HG02840 (cell line): ENCODE data around the gene DCLK2.

ENCODE experiments used
- ATAC-seq: cut with Tn5 transposase; IDR thresholded peaks from one replicate; pipeline ENCODE4 v1.9.1; 2021; ENCODE audit warnings: mild to moderate bottlenecking, moderate library complexity, moderate number of reproducible peaks; ENCODE audit not compliant: unreplicated experiment, low FRiP score

DCLK2 gene

GRCh38 chr4:150115851-150116250, 37.6 kb downstream of the DCLK2 start:
- no peak for ATAC-seq

GRCh38 chr4:150116506-150116905, 38.3 kb downstream of the DCLK2 start:
- ATAC-seq = no peak

- no peak for ATAC-seq
These were observed 38.8 kb downstream of the DCLK2 start for GRCh38 chr4:150117094-150117493.

GRCh38 chr4:150117629-150118028, 39.4 kb downstream of the DCLK2 start:
- ATAC-seq = no peak

- ATAC-seq = no peak
These were observed 41.2 kb downstream of the DCLK2 start for GRCh38 chr4:150119492-150119891.

GRCh38 chr4:150123087-150123486, 44.8 kb downstream of the DCLK2 start:
- no peak for ATAC-seq

GRCh38 chr4:150123796-150124677, 45.8 kb downstream of the DCLK2 start:
- no peak for ATAC-seq

GRCh38 chr4:150126201-150126863, 48.1 kb downstream of the DCLK2 start:
- no peak for ATAC-seq

- no peak for ATAC-seq
These were observed 48.6 kb downstream of the DCLK2 start for GRCh38 chr4:150126864-150127203.

GRCh38 chr4:150127757-150128156, 49.5 kb downstream of the DCLK2 start:
- no peak for ATAC-seq

- ATAC-seq = no peak
These were observed 52.7 kb downstream of the DCLK2 start for GRCh38 chr4:150130933-150131332.

GRCh38 chr4:150131581-150132228, 53.5 kb downstream of the DCLK2 start:
- ATAC-seq = no peak

- no peak for ATAC-seq
These were observed 55.4 kb downstream of the DCLK2 start for GRCh38 chr4:150133605-150134004.

GRCh38 chr4:150135134-150135772, 57.0 kb downstream of the DCLK2 start:
- no peak for ATAC-seq

- ATAC-seq = no peak
These were observed 57.8 kb downstream of the DCLK2 start for GRCh38 chr4:150136036-150136435.

GRCh38 chr4:150136481-150136880, 58.2 kb downstream of the DCLK2 start:
- ATAC-seq = no peak

GRCh38 chr4:150139297-150139865, 61.1 kb downstream of the DCLK2 start:
- ATAC-seq = no peak

- no peak for ATAC-seq
These were observed 62.6 kb downstream of the DCLK2 start for GRCh38 chr4:150140774-150141400.

- ATAC-seq = no peak
These were observed 63.5 kb downstream of the DCLK2 start for GRCh38 chr4:150141756-150142155.

GRCh38 chr4:150142831-150143230, 64.6 kb downstream of the DCLK2 start:
- ATAC-seq = no peak
